GM19467 (cell line): ENCODE measurements around the gene TXLNA.

Experiments used
- ATAC-seq: cut with Tn5 transposase; IDR thresholded peaks from one replicate; pipeline ENCODE4 v1.9.1; 2021; ENCODE audit warnings: mild to moderate bottlenecking, moderate library complexity; ENCODE audit not compliant: unreplicated experiment

The TXLNA gene

DNA sequence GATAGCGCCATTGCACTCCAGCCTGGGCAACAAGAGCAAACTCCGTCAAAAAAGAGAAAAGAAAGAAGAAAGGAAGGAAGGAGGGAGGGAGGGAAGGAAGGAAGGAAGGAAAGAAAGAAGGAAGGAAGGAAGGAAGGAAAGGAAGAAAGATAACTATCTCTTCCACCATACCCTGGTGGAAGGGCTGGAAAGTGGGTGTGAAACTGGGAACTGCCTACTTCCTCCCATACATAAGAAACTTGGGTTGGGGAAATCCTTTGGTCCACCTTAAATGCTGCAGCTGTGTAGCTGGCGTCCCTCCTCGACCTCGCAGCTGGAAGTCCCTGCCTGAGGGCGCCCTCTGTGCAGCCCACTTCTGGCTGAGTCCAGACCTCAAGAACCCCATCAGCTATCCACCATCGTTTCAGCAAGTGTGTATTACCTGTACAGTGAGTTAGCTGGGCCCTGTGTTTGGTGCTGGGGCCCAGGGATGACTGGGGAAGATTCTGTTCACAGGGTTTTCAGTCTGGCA, 62.9 kb downstream of the TXLNA start:
- ATAC-seq: no peak

DNA sequence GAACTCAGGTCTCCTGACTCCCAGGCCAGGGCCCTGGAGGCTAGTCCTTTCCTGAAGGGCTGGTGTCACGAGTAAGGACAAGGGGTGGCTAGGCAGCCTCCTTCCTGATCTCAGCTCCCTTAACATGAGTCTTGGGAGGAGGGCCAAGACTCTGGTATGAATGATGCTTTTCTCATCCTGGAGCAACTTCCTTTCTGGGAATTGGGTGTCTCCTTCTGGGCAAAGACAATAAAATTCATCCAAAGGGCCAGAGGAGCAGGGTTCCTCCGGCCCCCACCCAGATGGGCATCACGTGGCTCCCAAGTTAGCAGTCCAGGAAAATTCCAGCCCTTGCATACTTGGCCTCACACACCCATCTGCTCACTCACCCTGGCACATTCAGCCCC, 67.4 kb downstream of the TXLNA start, which contains the start of gene FAM167B:
Gene FAM167B (plus strand): TSS at position 335 of the 386 bp plus-strand sequence. CDS start 200 bp downstream, outside the sequence.
- no peak for ATAC-seq

DNA sequence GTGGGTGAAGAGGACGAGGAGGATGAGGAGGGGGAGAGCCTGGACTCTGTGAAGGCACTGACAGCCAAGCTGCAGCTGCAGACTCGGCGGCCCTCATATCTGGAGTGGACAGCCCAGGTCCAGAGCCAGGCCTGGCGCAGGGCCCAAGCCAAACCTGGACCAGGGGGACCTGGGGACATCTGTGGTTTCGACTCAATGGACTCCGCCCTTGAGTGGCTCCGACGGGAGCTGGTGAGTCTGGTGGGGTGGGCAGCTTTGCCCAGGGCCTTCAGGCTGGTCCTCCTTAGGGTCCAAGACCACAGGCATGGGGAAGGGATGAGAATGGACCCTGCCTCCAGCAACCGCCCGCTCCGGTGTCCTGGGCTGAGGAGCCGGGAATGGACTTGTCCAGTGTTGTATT, 68.0 kb downstream of the TXLNA start:
- no peak for ATAC-seq
